A673 (cell line): Measurements from ENCODE around the gene YJEFN3. TPM values are rescaled to one million over a fixed set of nuclear protein-coding genes. Genes with fewer than 3 reads are reported as not detected.

Experiments used
- BruUV-seq: library from RNA; stranded (reverse); fragments of 400-500 nt; replicated peaks from 2 replicates; lab custom pipeline; 2021; lab: Mats Ljungman, UMichigan
- CTCF ChIA-PET: fragments of 300-600 bp; sonication (Branson Sonifier 250); formaldehyde crosslinking; loops from one replicate; lab custom pipeline; 2022; ENCODE audit warnings: antibody characterized with exemption; lab: Charles Lee
- POLR2A ChIA-PET: fragments of 300-600 bp; sonication (Branson Sonifier 250); formaldehyde crosslinking; loops from one replicate; lab custom pipeline; 2022; ENCODE audit warnings: antibody characterized with exemption; ENCODE audit not compliant: low non-redundant PET; lab: Charles Lee
- DNase-seq: peaks from one replicate; pipeline ENCODE4 v3.0.0-alpha.2; 2015; ENCODE audit warnings: low spot score
- H3K27ac ChIP-seq: fragments of 200-600 bp; sonication (generic); 2 replicates; pipeline ENCODE4 v1.5.1; 2016; ENCODE audit warnings: mixed run types, low read depth, mild to moderate bottlenecking, mixed read lengths, antibody characterized with exemption, low read length; ENCODE audit not compliant: poor library complexity, severe bottlenecking
- H3K27me3 ChIP-seq: fragments of 200-600 bp; sonication (generic); replicated peaks from 2 replicates; pipeline ENCODE4 v1.6.1; 2017; ENCODE audit warnings: mixed run types, low read depth, mild to moderate bottlenecking, mixed read lengths, antibody characterized with exemption, low read length; ENCODE audit not compliant: insufficient read depth, poor library complexity
- H3K36me3 ChIP-seq: fragments of 200-600 bp; sonication (generic); 2 replicates; pipeline ENCODE4 v1.6.1; 2016; ENCODE audit warnings: mixed run types, mild to moderate bottlenecking, mixed read lengths, antibody characterized with exemption, low read length; ENCODE audit not compliant: insufficient read depth, poor library complexity, severe bottlenecking
- H3K4me1 ChIP-seq: fragments of 200-600 bp; sonication (generic); 2 replicates; pipeline ENCODE4 v1.6.1; 2017; ENCODE audit warnings: mixed run types, mild to moderate bottlenecking, mixed read lengths, antibody characterized with exemption, low read length; ENCODE audit not compliant: insufficient read depth, poor library complexity, severe bottlenecking
- H3K4me3 ChIP-seq: fragments of 200-600 bp; sonication (generic); 2 replicates; pipeline ENCODE4 v1.5.1; 2016; ENCODE audit warnings: low read depth, mixed run types, mild to moderate bottlenecking, mixed read lengths, low read length; ENCODE audit not compliant: poor library complexity, severe bottlenecking
- H3K9me3 ChIP-seq: fragments of 200-600 bp; sonication (generic); 2 replicates; pipeline ENCODE4 v1.6.1; 2016; ENCODE audit warnings: mixed run types, low read depth, mild to moderate bottlenecking, mixed read lengths, antibody characterized with exemption, low read length; ENCODE audit not compliant: poor library complexity, severe bottlenecking
- EZH2 ChIP-seq: fragments of 200-600 bp; sonication (generic); IDR thresholded peaks from 2 replicates; pipeline ENCODE4 v1.6.1; 2017; ENCODE audit warnings: borderline replicate concordance, low read depth, mild to moderate bottlenecking, mixed read lengths, antibody characterized with exemption, low read length; ENCODE audit not compliant: poor library complexity, severe bottlenecking
- intact Hi-C: fragments of 100-400 bp; cut with micrococcal nuclease; formaldehyde crosslinking; loops from one replicate; pipeline ENCODE4 v1.10.0; 2022; ENCODE audit not compliant: unreplicated experiment
- total RNA-seq: library from RNA; stranded (reverse); gene quantifications from 2 replicates; pipeline ENCODE4 v1.2.3, GENCODE V29; 2021
- TF ChIP-seq, protein P1 (sequence below): fragments of 300-800, 200-600 bp; sonication (generic); conservative IDR thresholded peaks from 2 replicates; pipeline ENCODE4 v1.5.1; 2017; ENCODE audit warnings: low read depth, mild to moderate bottlenecking, antibody characterized with exemption, low read length, moderate library complexity, mixed read lengths

YJEFN3 gene
- total RNA-seq, 1 experiment from 2014 or later, result 8.6 TPM

DNA sequence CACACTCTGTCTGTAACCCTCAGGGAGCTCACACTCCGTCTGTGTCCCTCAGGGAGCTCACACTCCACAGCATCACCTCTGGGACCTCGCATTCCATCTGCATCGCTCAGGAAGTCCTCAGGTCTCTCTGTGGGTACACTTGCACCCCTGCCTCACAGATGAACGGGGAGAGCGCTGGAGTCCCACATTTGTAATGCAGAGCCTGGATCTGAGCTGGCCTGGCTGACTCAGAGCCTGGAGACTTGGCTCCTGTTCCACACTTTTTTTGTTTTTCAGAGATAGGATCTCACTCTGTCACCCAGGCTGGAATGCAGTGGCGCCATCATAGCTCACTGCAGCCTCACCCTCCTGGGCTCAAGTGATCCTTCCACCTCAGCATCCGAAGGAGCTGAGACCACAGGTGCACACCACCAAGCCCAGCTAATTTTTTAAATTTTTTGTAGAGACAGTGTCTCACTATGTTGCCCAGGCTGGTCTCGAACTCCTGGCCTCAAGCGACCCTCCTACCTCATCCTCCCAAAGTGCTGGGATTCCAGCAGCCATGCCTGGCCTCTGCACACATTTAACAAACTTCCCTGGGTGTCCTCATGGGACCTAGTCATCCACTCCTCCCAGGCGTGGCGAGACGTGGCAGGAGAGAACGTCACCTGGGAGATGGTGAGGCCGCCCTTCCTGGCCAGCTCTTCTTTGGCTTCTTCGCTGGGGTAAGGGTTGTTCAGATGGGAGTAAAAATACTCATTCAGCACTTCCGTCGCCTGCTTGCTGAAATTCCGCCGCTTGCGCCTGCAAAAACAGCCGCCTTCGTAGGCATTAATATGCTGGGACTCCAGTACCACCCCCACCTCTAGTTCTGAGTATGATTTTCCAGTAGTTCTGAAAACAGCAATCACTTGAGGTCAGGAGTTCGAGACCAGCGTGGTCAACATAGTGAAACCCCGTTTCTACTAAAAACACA, 40.4 kb downstream of the YJEFN3 start:
- Histone ChIP-seq H3K9me3 (no peaks in the 10 kb centered on the region), H3K27me3 (no peaks in the 10 kb centered on the region), H3K27ac (no peak overlapping the region), H3K4me1 (no peaks in the 10 kb centered on the region), H3K4me3 (no peak overlapping the region), H3K36me3 (no peaks in the 10 kb centered on the region)
- intact Hi-C loops, result no loop called here
- TF ChIP-seq, protein P1, sequence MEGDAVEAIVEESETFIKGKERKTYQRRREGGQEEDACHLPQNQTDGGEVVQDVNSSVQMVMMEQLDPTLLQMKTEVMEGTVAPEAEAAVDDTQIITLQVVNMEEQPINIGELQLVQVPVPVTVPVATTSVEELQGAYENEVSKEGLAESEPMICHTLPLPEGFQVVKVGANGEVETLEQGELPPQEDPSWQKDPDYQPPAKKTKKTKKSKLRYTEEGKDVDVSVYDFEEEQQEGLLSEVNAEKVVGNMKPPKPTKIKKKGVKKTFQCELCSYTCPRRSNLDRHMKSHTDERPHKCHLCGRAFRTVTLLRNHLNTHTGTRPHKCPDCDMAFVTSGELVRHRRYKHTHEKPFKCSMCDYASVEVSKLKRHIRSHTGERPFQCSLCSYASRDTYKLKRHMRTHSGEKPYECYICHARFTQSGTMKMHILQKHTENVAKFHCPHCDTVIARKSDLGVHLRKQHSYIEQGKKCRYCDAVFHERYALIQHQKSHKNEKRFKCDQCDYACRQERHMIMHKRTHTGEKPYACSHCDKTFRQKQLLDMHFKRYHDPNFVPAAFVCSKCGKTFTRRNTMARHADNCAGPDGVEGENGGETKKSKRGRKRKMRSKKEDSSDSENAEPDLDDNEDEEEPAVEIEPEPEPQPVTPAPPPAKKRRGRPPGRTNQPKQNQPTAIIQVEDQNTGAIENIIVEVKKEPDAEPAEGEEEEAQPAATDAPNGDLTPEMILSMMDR, result no peak
- no peak for TF ChIP-seq EZH2
- CTCF ChIA-PET, result no interaction called here
- POLR2A ChIA-PET, result interaction anchor here (0.6 kb wide), 1 partner anchor 385 kb away, joined by 3 read pairs; no protein-coding TSS in a partner anchor
- no peak for DNase-seq
- BruUV-seq, result no TSS peak

DNA sequence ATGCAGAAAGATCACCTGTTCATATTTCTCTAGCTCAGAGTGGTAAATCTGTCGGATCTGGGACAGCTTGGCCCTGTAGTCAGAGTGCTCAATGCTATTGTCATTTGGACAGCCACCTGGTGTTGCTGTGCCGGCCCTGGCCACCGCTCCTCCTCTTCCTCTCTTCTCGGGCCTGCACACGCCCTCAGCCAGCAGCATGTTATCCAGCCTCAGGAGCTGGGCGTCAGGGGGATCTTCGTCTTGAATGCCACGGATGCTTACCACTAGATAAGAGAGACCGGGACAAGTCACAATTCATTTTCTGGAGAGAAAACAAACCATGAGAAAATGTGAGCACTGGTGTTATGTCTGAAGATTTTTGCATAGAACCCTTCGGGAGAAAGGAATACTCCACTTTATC, 41.9 kb downstream of the YJEFN3 start:
- CTCF ChIA-PET, result no interaction called here

DNA sequence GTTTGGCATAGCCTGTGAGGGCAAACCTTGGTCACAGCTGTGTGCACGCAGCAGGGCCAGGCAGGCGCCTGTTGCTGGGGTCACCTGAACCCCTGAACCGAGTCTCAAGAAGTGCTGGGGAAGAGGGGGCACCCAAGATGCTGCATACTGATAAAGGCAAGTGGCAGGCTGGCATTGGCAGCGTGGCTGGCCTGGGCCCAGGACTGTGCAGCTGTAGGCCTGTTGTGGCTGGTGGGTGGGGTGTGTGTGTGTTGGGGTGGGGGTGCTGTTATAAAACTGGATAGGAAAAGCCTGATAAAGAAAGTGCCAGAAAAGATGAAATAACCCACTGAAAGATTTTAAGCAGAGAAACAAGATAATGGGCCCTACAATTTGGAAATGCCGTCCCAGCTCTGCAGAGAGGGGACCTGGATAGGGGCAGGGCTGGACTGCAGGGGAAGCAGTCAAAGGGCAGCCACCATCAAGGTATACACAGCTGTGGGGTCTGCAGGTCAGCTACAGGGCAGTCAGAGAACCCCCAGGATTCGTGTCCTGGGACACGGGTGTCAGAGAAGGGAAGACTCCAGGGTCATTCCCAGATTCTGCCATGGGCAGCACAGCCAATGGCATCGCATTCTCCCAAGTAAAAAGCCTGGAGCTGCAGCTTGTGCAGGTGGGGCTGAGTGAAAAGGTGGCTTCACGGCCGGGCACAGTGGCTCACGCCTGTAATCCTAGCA, 42.5 kb downstream of the YJEFN3 start:
- no peak overlapping the region for H3K4me3 ChIP-seq
- TF ChIP-seq EZH2, result no peak
- TF ChIP-seq, protein P1, result no peak
- ChIA-PET CTCF (no interaction called here), POLR2A (no interaction called here)
- no TSS peak for BruUV-seq
- H3K27me3 ChIP-seq, result no peaks in the 10 kb centered on the region
- no peaks in the 10 kb centered on the region for H3K4me1 ChIP-seq
- no peak overlapping the region for H3K27ac ChIP-seq
- H3K36me3 ChIP-seq, result no peaks in the 10 kb centered on the region
- intact Hi-C loops, result no loop called here
- no peaks in the 10 kb centered on the region for H3K9me3 ChIP-seq
- no peak for DNase-seq

More for the DNA sequence above, 41.9 kb downstream of the YJEFN3 start:
- no peak for TF ChIP-seq EZH2
- TF ChIP-seq, protein P1, result no peak
- no peaks in the 10 kb centered on the region for H3K27me3 ChIP-seq
- H3K9me3 ChIP-seq, result no peaks in the 10 kb centered on the region
- H3K4me3 ChIP-seq, result no peak overlapping the region
- no peak overlapping the region for H3K27ac ChIP-seq
- H3K36me3 ChIP-seq, result no peaks in the 10 kb centered on the region
- H3K4me1 ChIP-seq, result no peaks in the 10 kb centered on the region
- BruUV-seq, result no TSS peak
- DNase-seq, result no peak
- intact Hi-C loops, result no loop called here
- POLR2A ChIA-PET, result no interaction called here
